HepG2 (cell line): ENCODE data around the gene TAF8. TPM values are rescaled to one million over a fixed set of nuclear protein-coding genes. Genes with fewer than 3 reads are reported as not detected.

ENCODE experiments used
- ARNT ChIP-seq: fragments of 450-650 bp; IDR thresholded peaks from 2 replicates; pipeline ENCODE4 v1.6.1; 2017
- BRCA1 ChIP-seq: sonication (generic); formaldehyde crosslinking; IDR thresholded peaks from 2 replicates; pipeline ENCODE4 v1.4.0; 2020; ENCODE audit warnings: missing genetic modification reagents
- CBX1 ChIP-seq: IDR thresholded peaks from one replicate; pipeline ENCODE4 v1.6.1; 2016; ENCODE audit warnings: antibody characterized with exemption, low read depth
- HOXA9 ChIP-seq: sonication (generic); formaldehyde crosslinking; IDR thresholded peaks from 2 replicates; pipeline ENCODE4 v1.8.1; 2022; ENCODE audit warnings: missing genetic modification reagents, mild to moderate bottlenecking, moderate library complexity, borderline replicate concordance
- KDM2A ChIP-seq: sonication (generic); formaldehyde crosslinking; IDR thresholded peaks from 2 replicates; pipeline ENCODE4 v1.4.0; 2020; ENCODE audit warnings: low read depth, missing genetic modification reagents, borderline replicate concordance
- MLLT10 ChIP-seq: sonication (generic); formaldehyde crosslinking; IDR thresholded peaks from 2 replicates; pipeline ENCODE4 v1.4.0; 2020; ENCODE audit warnings: missing genetic modification reagents
- NFE2L2 ChIP-seq: fragments of 150-350 bp; IDR thresholded peaks from 2 replicates; pipeline ENCODE4 v1.6.1; 2014; ENCODE audit warnings: low read length
- NFKB2 ChIP-seq: sonication (generic); formaldehyde crosslinking; IDR thresholded peaks from 2 replicates; pipeline ENCODE4 v1.4.0; 2020; ENCODE audit warnings: missing genetic modification reagents, borderline replicate concordance
- NONO ChIP-seq, 2 experiments: fragments of 450-650 bp in 1 of 2; sonication (generic) in 1 of 2; formaldehyde crosslinking in 1 of 2; IDR thresholded peaks in 1 of 2; conservative IDR thresholded peaks in 1 of 2; 2 replicates each; pipeline versions ENCODE4 v1.6.1 to v1.8.0; 2017 to 2022; ENCODE audit warnings: mild to moderate bottlenecking in 1 of 2, missing genetic modification reagents in 1 of 2, moderate library complexity in 1 of 2
- SMAD9 ChIP-seq: sonication (generic); formaldehyde crosslinking; IDR thresholded peaks from 2 replicates; pipeline ENCODE4 v1.5.1; 2020; ENCODE audit warnings: mild to moderate bottlenecking, missing genetic modification reagents
- SMARCC2 ChIP-seq: fragments of 450-650 bp; IDR thresholded peaks from 2 replicates; pipeline ENCODE4 v1.6.1; 2017; ENCODE audit warnings: antibody characterized with exemption, mild to moderate bottlenecking
- SOX13 ChIP-seq, 3 experiments: fragments of 450-650 bp in 1 of 3; sonication (generic) in 1 of 3; formaldehyde crosslinking in 1 of 3; IDR thresholded peaks in 2 of 3; conservative IDR thresholded peaks in 1 of 3; 2 replicates each; pipeline versions ENCODE4 v1.5.0 to v1.6.1; 2016 to 2020; ENCODE audit warnings: antibody characterized with exemption in 1 of 3, mild to moderate bottlenecking in 1 of 3, missing compliant biosample characterization in 1 of 3, missing genetic modification reagents in 1 of 3, moderate library complexity in 1 of 3
- ZFYVE20 ChIP-seq: sonication (generic); formaldehyde crosslinking; IDR thresholded peaks from 2 replicates; pipeline ENCODE4 v1.8.0; 2023; ENCODE audit warnings: low read depth, mild to moderate bottlenecking, moderate library complexity, missing genetic modification reagents, borderline replicate concordance
- ZKSCAN1 ChIP-seq: fragments of 150-350 bp; IDR thresholded peaks from 2 replicates; pipeline ENCODE4 v1.6.1; 2014; ENCODE audit warnings: low read length
- ZMYM3 ChIP-seq: sonication (generic); formaldehyde crosslinking; IDR thresholded peaks from 2 replicates; pipeline ENCODE4 v1.5.1; 2020; ENCODE audit warnings: mild to moderate bottlenecking, missing genetic modification reagents
- ZNF264 ChIP-seq: sonication (generic); formaldehyde crosslinking; IDR thresholded peaks from 2 replicates; pipeline ENCODE4 v1.4.0; 2020; ENCODE audit warnings: missing genetic modification reagents
- ZNF446 ChIP-seq: sonication (generic); formaldehyde crosslinking; IDR thresholded peaks from 2 replicates; pipeline ENCODE4 v1.5.0; 2020; ENCODE audit warnings: mild to moderate bottlenecking, missing genetic modification reagents
- ZNF678 ChIP-seq: sonication (generic); formaldehyde crosslinking; IDR thresholded peaks from 2 replicates; pipeline ENCODE4 v1.4.0; 2020; ENCODE audit warnings: mild to moderate bottlenecking, missing genetic modification reagents
- ZNF747 ChIP-seq: sonication (generic); formaldehyde crosslinking; IDR thresholded peaks from 2 replicates; pipeline ENCODE4 v1.8.1; 2023; ENCODE audit warnings: missing genetic modification reagents, mild to moderate bottlenecking, borderline replicate concordance
- polyA plus RNA-seq, 8 experiments: library from polyadenylated mRNA; depleted of rRNA in 3 of 8; stranded (reverse) in 7 of 8; unstranded in 1 of 8; fragments of >200 nt; fragmentation: Illumina TruSeq in 4 of 8; extraction: Trizol in 4 of 8; gene quantifications; 2 replicates each; pipeline versions ENCODE4 v1.2.1 to v1.2.3, GENCODE V29; 2011 to 2016; ENCODE audit warnings: low read depth in 4 of 8, missing spikeins in 1 of 8, mixed read lengths in 1 of 8; ENCODE audit not compliant: insufficient read depth in 1 of 8
- total RNA-seq, 5 experiments: library from RNA; depleted of rRNA; stranded (reverse); fragments of >200 nt; fragmentation: Illumina TruSeq; extraction: Trizol; gene quantifications; 2 replicates each; pipeline ENCODE4 v1.2.3, GENCODE V29; 2016; ENCODE audit warnings: low read depth in 1 of 5
- TF ChIP-seq, protein P1 (sequence below): sonication (generic); formaldehyde crosslinking; IDR thresholded peaks from 2 replicates; pipeline ENCODE4 v1.5.0; 2020; ENCODE audit warnings: mild to moderate bottlenecking, missing genetic modification reagents
- TF ChIP-seq, protein P2 (sequence below): sonication (generic); formaldehyde crosslinking; IDR thresholded peaks from 2 replicates; pipeline ENCODE4 v1.8.0; 2022; ENCODE audit warnings: mild to moderate bottlenecking, missing genetic modification reagents, moderate library complexity
- TF ChIP-seq, protein P3 (sequence below): sonication (generic); formaldehyde crosslinking; IDR thresholded peaks from 2 replicates; pipeline ENCODE4 v1.5.1; 2020; ENCODE audit warnings: missing genetic modification reagents, mild to moderate bottlenecking, borderline replicate concordance
- TF ChIP-seq, protein P4 (sequence below): sonication (generic); formaldehyde crosslinking; IDR thresholded peaks from 2 replicates; pipeline ENCODE4 v1.9.0; 2022; ENCODE audit warnings: missing genetic modification reagents, mild to moderate bottlenecking, borderline replicate concordance
- TF ChIP-seq, protein P5 (sequence below): sonication (generic); formaldehyde crosslinking; IDR thresholded peaks from 2 replicates; pipeline ENCODE4 v1.9.0; 2021; ENCODE audit warnings: missing genetic modification reagents, borderline replicate concordance

TAF8 gene
- total and polyA plus RNA-seq, 2 of the 13 experiments (the other 11 are each of a cell fraction or from before 2014, with no cell fraction given): 25.2 to 25.8 TPM

GRCh38 chr6:42099340-42100028 is 49.2 kb downstream of the TAF8 start (continued):
- TF ChIP-seq, protein P1, sequence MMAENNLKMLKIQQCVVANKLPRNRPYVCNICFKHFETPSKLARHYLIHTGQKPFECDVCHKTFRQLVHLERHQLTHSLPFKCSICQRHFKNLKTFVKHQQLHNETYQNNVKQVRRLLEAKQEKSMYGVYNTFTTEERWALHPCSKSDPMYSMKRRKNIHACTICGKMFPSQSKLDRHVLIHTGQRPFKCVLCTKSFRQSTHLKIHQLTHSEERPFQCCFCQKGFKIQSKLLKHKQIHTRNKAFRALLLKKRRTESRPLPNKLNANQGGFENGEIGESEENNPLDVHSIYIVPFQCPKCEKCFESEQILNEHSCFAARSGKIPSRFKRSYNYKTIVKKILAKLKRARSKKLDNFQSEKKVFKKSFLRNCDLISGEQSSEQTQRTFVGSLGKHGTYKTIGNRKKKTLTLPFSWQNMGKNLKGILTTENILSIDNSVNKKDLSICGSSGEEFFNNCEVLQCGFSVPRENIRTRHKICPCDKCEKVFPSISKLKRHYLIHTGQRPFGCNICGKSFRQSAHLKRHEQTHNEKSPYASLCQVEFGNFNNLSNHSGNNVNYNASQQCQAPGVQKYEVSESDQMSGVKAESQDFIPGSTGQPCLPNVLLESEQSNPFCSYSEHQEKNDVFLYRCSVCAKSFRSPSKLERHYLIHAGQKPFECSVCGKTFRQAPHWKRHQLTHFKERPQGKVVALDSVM (CRISPR knock-in tag): no peak
- no peak for TF ChIP-seq BRCA1 (CRISPR knock-in tag)
- peak; percentile 62; the same call in 1 of the 2 replicates for TF ChIP-seq KDM2A
- TF ChIP-seq NFE2L2: no peak
- peak; percentile 79; the same call in 1 of the 2 replicates for TF ChIP-seq NFKB2
- TF ChIP-seq ZNF446 (CRISPR knock-in tag): no peak
- TF ChIP-seq, protein P2, sequence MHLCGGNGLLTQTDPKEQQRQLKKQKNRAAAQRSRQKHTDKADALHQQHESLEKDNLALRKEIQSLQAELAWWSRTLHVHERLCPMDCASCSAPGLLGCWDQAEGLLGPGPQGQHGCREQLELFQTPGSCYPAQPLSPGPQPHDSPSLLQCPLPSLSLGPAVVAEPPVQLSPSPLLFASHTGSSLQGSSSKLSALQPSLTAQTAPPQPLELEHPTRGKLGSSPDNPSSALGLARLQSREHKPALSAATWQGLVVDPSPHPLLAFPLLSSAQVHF (CRISPR knock-in tag): no peak
- no peak for TF ChIP-seq SMARCC2
- no peak for TF ChIP-seq HOXA9 (CRISPR knock-in tag)
- TF ChIP-seq ARNT: no peak
- TF ChIP-seq SMAD9: no peak
- TF ChIP-seq, protein P3, sequence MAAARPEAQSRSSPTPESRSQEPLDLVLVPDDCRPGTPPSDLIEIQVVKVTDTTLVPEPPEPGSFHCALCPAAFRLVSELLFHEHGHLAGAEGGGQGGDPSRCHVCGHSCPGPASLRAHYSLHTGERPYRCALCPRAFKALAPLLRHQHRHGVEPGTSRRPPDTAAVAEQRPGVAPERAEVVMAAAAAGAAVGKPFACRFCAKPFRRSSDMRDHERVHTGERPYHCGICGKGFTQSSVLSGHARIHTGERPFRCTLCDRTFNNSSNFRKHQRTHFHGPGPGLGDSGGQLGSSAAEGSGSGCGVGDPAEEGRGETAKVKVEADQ (CRISPR knock-in tag): no peak
- TF ChIP-seq ZNF747: no peak
- 0 out of 2 replicates have a peak, but pooled peaks have one; percentile 13 for TF ChIP-seq ZNF678
- TF ChIP-seq, protein P4, sequence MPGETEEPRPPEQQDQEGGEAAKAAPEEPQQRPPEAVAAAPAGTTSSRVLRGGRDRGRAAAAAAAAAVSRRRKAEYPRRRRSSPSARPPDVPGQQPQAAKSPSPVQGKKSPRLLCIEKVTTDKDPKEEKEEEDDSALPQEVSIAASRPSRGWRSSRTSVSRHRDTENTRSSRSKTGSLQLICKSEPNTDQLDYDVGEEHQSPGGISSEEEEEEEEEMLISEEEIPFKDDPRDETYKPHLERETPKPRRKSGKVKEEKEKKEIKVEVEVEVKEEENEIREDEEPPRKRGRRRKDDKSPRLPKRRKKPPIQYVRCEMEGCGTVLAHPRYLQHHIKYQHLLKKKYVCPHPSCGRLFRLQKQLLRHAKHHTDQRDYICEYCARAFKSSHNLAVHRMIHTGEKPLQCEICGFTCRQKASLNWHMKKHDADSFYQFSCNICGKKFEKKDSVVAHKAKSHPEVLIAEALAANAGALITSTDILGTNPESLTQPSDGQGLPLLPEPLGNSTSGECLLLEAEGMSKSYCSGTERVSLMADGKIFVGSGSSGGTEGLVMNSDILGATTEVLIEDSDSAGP (CRISPR knock-in tag): peak; percentile 33; the same call in 1 of the 2 replicates
- no peak for TF ChIP-seq NONO (IDR thresholded peaks at IDR 0.05)
- TF ChIP-seq NONO (CRISPR knock-in tag; conservative IDR thresholded peaks at IDR 0.05): no peak
- TF ChIP-seq, protein P5, sequence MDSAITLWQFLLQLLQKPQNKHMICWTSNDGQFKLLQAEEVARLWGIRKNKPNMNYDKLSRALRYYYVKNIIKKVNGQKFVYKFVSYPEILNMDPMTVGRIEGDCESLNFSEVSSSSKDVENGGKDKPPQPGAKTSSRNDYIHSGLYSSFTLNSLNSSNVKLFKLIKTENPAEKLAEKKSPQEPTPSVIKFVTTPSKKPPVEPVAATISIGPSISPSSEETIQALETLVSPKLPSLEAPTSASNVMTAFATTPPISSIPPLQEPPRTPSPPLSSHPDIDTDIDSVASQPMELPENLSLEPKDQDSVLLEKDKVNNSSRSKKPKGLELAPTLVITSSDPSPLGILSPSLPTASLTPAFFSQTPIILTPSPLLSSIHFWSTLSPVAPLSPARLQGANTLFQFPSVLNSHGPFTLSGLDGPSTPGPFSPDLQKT: no peak
- TF ChIP-seq ZNF264 (CRISPR knock-in tag): peak; percentile 93
- peak; percentile 67; the same call in 1 of the 2 replicates for TF ChIP-seq ZMYM3 (CRISPR knock-in tag)
- TF ChIP-seq SOX13 (IDR thresholded peaks at IDR 0.05): no peak
- TF ChIP-seq SOX13 (CRISPR knock-in tag; conservative IDR thresholded peaks at IDR 0.05 in 1 of 2, IDR thresholded peaks at IDR 0.05 in 1 of 2): no peak
- no peak for TF ChIP-seq ZFYVE20 (CRISPR knock-in tag)
- TF ChIP-seq CBX1: no peak
- TF ChIP-seq MLLT10 (CRISPR knock-in tag): no peak
- no peak for TF ChIP-seq ZKSCAN1
